SK-N-SH (cell line): ENCODE results near the gene MRTFB. TPM values are rescaled to one million over a fixed set of nuclear protein-coding genes. Genes with fewer than 3 reads are reported as not detected.

Experiments
- CTCF ChIA-PET: fragments of 300-600, 350-600 bp; formaldehyde crosslinking; extraction: SDS; loops from one replicate; lab custom pipeline; 2021; lab: Yijun Ruan, JAX
- POLR2A ChIA-PET: fragments of 350-600 bp; sonication (Branson Sonifier 250); formaldehyde crosslinking; extraction: SDS; loops from one replicate; lab custom pipeline; 2020; ENCODE audit warnings: antibody characterized with exemption, inconsistent platforms; lab: Yijun Ruan, JAX
- DNase-seq: peaks from one replicate; pipeline ENCODE4 v3.0.0; 2012
- H2AFZ ChIP-seq: fragments of 200-600 bp; sonication (generic); 2 replicates; pipeline ENCODE4 v1.8.1; 2016; ENCODE audit warnings: antibody characterized with exemption, mild to moderate bottlenecking, low read depth
- H3F3A ChIP-seq: fragments of 200-600 bp; sonication (generic); replicated peaks from 2 replicates; pipeline ENCODE3; 2016; ENCODE audit warnings: antibody characterized with exemption, mild to moderate bottlenecking; ENCODE audit not compliant: insufficient read depth
- H3K27ac ChIP-seq, 2 experiments: fragments of 200-500 bp in 1 of 2; fragments of 200-600 bp in 1 of 2; sonication (Bioruptor generic) in 1 of 2; sonication (generic), shearing (Covaris generic) in 1 of 2; 2 replicates each; pipeline versions ENCODE4 v1.5.1 to v1.6.1; 2014 to 2016; ENCODE audit warnings: low read depth in 2 of 2, inconsistent platforms in 1 of 2, low read length in 1 of 2, mild to moderate bottlenecking in 1 of 2, mixed read lengths in 1 of 2
- H3K27me3 ChIP-seq: fragments of 200-600 bp; sonication (generic), shearing (Covaris generic); 2 replicates; pipeline ENCODE4 v1.6.1; 2016; ENCODE audit warnings: mixed run types; ENCODE audit not compliant: insufficient read depth
- H3K36me3 ChIP-seq, 2 experiments: fragments of 200-500 bp in 1 of 2; fragments of 200-600 bp in 1 of 2; sonication (Bioruptor generic) in 1 of 2; sonication (generic) in 1 of 2; replicated peaks in 1 of 2; 2 replicates each; pipeline versions ENCODE3 to v1.5.1; 2014 to 2016; ENCODE audit warnings: low read length in 1 of 2, mild to moderate bottlenecking in 1 of 2; ENCODE audit not compliant: insufficient read depth in 2 of 2, control insufficient read depth in 1 of 2
- H3K4me1 ChIP-seq, 2 experiments: fragments of 200-500 bp in 1 of 2; fragments of 200-600 bp in 1 of 2; sonication (Bioruptor generic) in 1 of 2; sonication (generic), shearing (Covaris generic) in 1 of 2; 2 replicates each; pipeline versions ENCODE4 v1.5.1 to v1.6.1; 2014 to 2016; ENCODE audit warnings: low read depth in 1 of 2, low read length in 1 of 2, mixed run types in 1 of 2; ENCODE audit not compliant: insufficient read depth in 2 of 2, control insufficient read depth in 1 of 2
- H3K4me2 ChIP-seq: fragments of 200-600 bp; sonication (generic), shearing (Covaris generic); 2 replicates; pipeline ENCODE4 v1.6.1; 2017; ENCODE audit warnings: mixed run types
- H3K4me3 ChIP-seq, 2 experiments: fragments of 200-500 bp in 1 of 2; fragments of 200-600 bp in 1 of 2; sonication (Bioruptor generic) in 1 of 2; sonication (generic), shearing (Covaris generic) in 1 of 2; 2 replicates each; pipeline versions ENCODE4 v1.5.1 to v1.8.1; 2014 to 2016; ENCODE audit warnings: low read depth in 2 of 2, inconsistent platforms in 1 of 2, low read length in 1 of 2, mild to moderate bottlenecking in 1 of 2, mixed read lengths in 1 of 2, moderate library complexity in 1 of 2
- H3K79me2 ChIP-seq: fragments of 200-600 bp; sonication (generic); 2 replicates; pipeline ENCODE4 v1.8.1; 2017; ENCODE audit warnings: mild to moderate bottlenecking; ENCODE audit not compliant: insufficient read depth
- H3K9ac ChIP-seq: fragments of 200-600 bp; sonication (generic); 2 replicates; pipeline ENCODE4 v1.6.1; 2017; ENCODE audit warnings: mixed run types
- H3K9me2 ChIP-seq: fragments of 200-600 bp; sonication (generic); 2 replicates; pipeline ENCODE4 v1.6.1; 2017; ENCODE audit warnings: mixed run types
- H3K9me3 ChIP-seq: fragments of 200-600 bp; sonication (generic); 2 replicates; pipeline ENCODE4 v1.6.1; 2017; ENCODE audit warnings: mixed run types, mild to moderate bottlenecking, moderate library complexity
- H4K20me1 ChIP-seq: fragments of 200-600 bp; sonication (generic); 2 replicates; pipeline ENCODE4 v1.6.1; 2017; ENCODE audit warnings: mild to moderate bottlenecking, mixed run types; ENCODE audit not compliant: insufficient read depth
- EZH2phosphoT487 ChIP-seq: fragments of 200-600 bp; sonication (generic); IDR thresholded peaks from 2 replicates; pipeline ENCODE4 v1.6.1; 2017; ENCODE audit warnings: low read depth, mixed run types, mild to moderate bottlenecking, antibody characterized with exemption, moderate library complexity, borderline replicate concordance
- FOSL2 ChIP-seq: IDR thresholded peaks from 2 replicates; pipeline ENCODE4 v1.4.0; 2012; ENCODE audit warnings: low read depth, mild to moderate bottlenecking, moderate library complexity, borderline replicate concordance
- FOXJ3 ChIP-seq: sonication (generic); formaldehyde crosslinking; IDR thresholded peaks from 2 replicates; pipeline ENCODE4 v1.5.1; 2020; ENCODE audit warnings: mild to moderate bottlenecking, missing genetic modification reagents
- FOXM1 ChIP-seq: IDR thresholded peaks from 2 replicates; pipeline ENCODE4 v1.4.0; 2012; ENCODE audit warnings: low read depth, mild to moderate bottlenecking
- JUND ChIP-seq: IDR thresholded peaks from 2 replicates; pipeline ENCODE4 v1.4.0; 2012
- MEF2A ChIP-seq: IDR thresholded peaks from 2 replicates; pipeline ENCODE4 v1.4.0; 2012; ENCODE audit warnings: low read depth, borderline replicate concordance
- MXI1 ChIP-seq: IDR thresholded peaks from 2 replicates; pipeline ENCODE4 v1.6.1; 2012; ENCODE audit warnings: mild to moderate bottlenecking, low read depth, low read length, improper control_type of control experiment
- NFIC ChIP-seq: IDR thresholded peaks from 2 replicates; pipeline ENCODE4 v1.4.0; 2012; ENCODE audit warnings: borderline replicate concordance
- RAD21 ChIP-seq: IDR thresholded peaks from 2 replicates; pipeline ENCODE4 v1.6.1; 2012; ENCODE audit warnings: mild to moderate bottlenecking, low read length
- RCOR1 ChIP-seq: fragments of 150-350 bp; IDR thresholded peaks from 2 replicates; pipeline ENCODE4 v1.6.1; 2017; ENCODE audit warnings: antibody characterized with exemption, low read length
- RXRA ChIP-seq: IDR thresholded peaks from 2 replicates; pipeline ENCODE4 v1.4.0; 2012; ENCODE audit warnings: low read depth, mild to moderate bottlenecking, borderline replicate concordance
- SIN3A ChIP-seq: IDR thresholded peaks from 2 replicates; pipeline ENCODE4 v1.6.1; 2012; ENCODE audit warnings: low read depth, mild to moderate bottlenecking, low read length, moderate library complexity, borderline replicate concordance
- SMC3 ChIP-seq: IDR thresholded peaks from 2 replicates; pipeline ENCODE4 v1.6.1; 2012; ENCODE audit warnings: low read depth, low read length, improper control_type of control experiment
- TAF1 ChIP-seq: IDR thresholded peaks from 2 replicates; pipeline ENCODE4 v1.6.1; 2012; ENCODE audit warnings: low read depth, mild to moderate bottlenecking, low read length, moderate library complexity, borderline replicate concordance
- TCF12 ChIP-seq: IDR thresholded peaks from 2 replicates; pipeline ENCODE4 v1.4.0; 2012
- TEAD4 ChIP-seq: IDR thresholded peaks from 2 replicates; pipeline ENCODE4 v1.4.0; 2012; ENCODE audit warnings: mild to moderate bottlenecking, borderline replicate concordance; ENCODE audit not compliant: insufficient read depth
- WGBS: methylation state at CpG from one replicate; pipeline ENCODE4 v1.1.6; 2017; ENCODE audit warnings: low lambda C conversion rate; 5-methylcytosine and 5-hydroxymethylcytosine counted together
- polyA plus RNA-seq, 3 experiments: library from polyadenylated mRNA; depleted of rRNA; stranded (reverse); fragments of >200 nt; gene quantifications; 2 replicates each; pipeline ENCODE4 v1.2.3, GENCODE V29; 2012
- TF ChIP-seq, protein P1 (sequence below): fragments of 150-350 bp; IDR thresholded peaks from 2 replicates; pipeline ENCODE4 v1.6.1; 2017; ENCODE audit warnings: antibody characterized with exemption, low read length, low read depth, borderline replicate concordance
- TF ChIP-seq, protein P2 (sequence below): IDR thresholded peaks from 2 replicates; pipeline ENCODE4 v1.4.0; 2012; ENCODE audit warnings: low read depth, borderline replicate concordance
- TF ChIP-seq, protein P3 (sequence below): IDR thresholded peaks from 2 replicates; pipeline ENCODE4 v1.4.0; 2012; ENCODE audit warnings: low read depth, borderline replicate concordance
- TF ChIP-seq, protein P4 (sequence below): fragments of 150-350 bp; IDR thresholded peaks from 2 replicates; pipeline ENCODE4 v1.6.1; 2016; ENCODE audit warnings: mild to moderate bottlenecking, low read depth, low read length

The MRTFB gene
- polyA plus RNA-seq, 1 of the 3 experiments (the other 2 are of a cell fraction), result 3.3 TPM

DNA sequence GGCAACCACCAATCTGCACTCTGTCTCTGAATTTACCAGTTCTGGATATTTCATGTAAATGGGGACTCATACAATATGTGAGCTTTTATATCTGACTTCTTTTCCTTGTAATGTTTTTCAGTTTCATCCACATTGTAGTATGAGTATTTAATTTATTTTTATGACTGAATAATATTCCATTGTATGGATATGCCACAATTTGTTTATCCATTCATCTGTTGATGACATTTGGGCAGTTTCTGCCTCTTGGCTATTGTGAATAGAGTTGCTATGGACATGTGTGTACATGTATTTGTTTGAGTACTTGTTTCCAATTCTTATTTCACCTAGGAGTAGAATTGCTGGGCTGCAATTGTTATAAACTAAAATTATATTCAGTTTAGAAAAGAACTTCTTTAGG lies 126.9 kb downstream of the MRTFB start:
- Histone ChIP-seq H3K27me3 (no peaks in the 10 kb centered on the region), H2AFZ (no peak overlapping the region), H3K4me1 (peaks cover 0 to 10% of the 10 kb centered on the region in 2 experiments; a peak in 3 of 4 replicates), H3K9ac (no peak overlapping the region), H3K27ac (no peak overlapping the region), H3F3A (peaks cover 3% of the 10 kb centered on the region), H3K79me2 (no peaks in the 10 kb centered on the region), H4K20me1 (no peaks in the 10 kb centered on the region), H3K4me2 (no peak overlapping the region), H3K4me3 (no peak overlapping the region), H3K9me3 (no peaks in the 10 kb centered on the region), H3K9me2 (no peaks in the 10 kb centered on the region), H3K36me3 (no peaks in the 10 kb centered on the region)
- POLR2A ChIA-PET, result no interaction called here
- CTCF ChIA-PET, result no interaction called here
- DNase-seq, result no peak
- no peak for TF ChIP-seq RAD21
- TF ChIP-seq FOXM1, result no peak
- no peak for TF ChIP-seq MXI1
- TF ChIP-seq, protein P1, sequence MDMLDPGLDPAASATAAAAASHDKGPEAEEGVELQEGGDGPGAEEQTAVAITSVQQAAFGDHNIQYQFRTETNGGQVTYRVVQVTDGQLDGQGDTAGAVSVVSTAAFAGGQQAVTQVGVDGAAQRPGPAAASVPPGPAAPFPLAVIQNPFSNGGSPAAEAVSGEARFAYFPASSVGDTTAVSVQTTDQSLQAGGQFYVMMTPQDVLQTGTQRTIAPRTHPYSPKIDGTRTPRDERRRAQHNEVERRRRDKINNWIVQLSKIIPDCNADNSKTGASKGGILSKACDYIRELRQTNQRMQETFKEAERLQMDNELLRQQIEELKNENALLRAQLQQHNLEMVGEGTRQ, result no peak
- TF ChIP-seq NFIC, result no peak
- TF ChIP-seq TEAD4, result no peak
- TF ChIP-seq EZH2phosphoT487, result no peak
- no peak for TF ChIP-seq JUND
- TF ChIP-seq MEF2A, result no peak
- TF ChIP-seq, protein P2, sequence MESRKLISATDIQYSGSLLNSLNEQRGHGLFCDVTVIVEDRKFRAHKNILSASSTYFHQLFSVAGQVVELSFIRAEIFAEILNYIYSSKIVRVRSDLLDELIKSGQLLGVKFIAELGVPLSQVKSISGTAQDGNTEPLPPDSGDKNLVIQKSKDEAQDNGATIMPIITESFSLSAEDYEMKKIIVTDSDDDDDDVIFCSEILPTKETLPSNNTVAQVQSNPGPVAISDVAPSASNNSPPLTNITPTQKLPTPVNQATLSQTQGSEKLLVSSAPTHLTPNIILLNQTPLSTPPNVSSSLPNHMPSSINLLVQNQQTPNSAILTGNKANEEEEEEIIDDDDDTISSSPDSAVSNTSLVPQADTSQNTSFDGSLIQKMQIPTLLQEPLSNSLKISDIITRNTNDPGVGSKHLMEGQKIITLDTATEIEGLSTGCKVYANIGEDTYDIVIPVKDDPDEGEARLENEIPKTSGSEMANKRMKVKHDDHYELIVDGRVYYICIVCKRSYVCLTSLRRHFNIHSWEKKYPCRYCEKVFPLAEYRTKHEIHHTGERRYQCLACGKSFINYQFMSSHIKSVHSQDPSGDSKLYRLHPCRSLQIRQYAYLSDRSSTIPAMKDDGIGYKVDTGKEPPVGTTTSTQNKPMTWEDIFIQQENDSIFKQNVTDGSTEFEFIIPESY, result no peak
- TF ChIP-seq, protein P3, sequence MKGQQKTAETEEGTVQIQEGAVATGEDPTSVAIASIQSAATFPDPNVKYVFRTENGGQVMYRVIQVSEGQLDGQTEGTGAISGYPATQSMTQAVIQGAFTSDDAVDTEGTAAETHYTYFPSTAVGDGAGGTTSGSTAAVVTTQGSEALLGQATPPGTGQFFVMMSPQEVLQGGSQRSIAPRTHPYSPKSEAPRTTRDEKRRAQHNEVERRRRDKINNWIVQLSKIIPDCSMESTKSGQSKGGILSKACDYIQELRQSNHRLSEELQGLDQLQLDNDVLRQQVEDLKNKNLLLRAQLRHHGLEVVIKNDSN, result no peak
- no peak for TF ChIP-seq TCF12
- no peak for TF ChIP-seq RCOR1
- TF ChIP-seq FOXJ3, result no peak

DNA sequence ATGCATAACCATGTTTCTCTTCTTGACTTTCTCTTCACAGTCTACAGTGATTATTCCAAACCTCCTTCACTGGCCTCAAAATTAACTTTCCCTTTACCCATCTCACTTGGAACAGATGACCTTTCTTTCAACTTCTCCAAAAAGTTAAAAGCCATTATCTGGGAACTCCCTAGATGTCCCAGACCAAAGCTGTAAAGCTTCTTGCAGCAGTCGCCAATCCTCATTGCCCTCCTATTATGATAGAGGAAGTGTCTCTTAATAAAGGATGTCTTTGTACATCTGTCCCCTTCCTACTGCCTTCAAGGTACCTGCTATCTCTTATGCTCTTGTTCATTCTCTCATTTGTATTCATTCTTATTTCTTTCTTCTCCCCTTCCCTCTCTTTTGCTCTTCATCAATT lies 127.5 kb downstream of the MRTFB start:
- H3K79me2 ChIP-seq, result no peaks in the 10 kb centered on the region
- WGBS, result 92% methylated on average over 1 of the region's 1 CpG
- TF ChIP-seq FOSL2 (no peak), MEF2A (no peak), RXRA (no peak), SIN3A (no peak), FOXM1 (no peak), SMC3 (no peak), EZH2phosphoT487 (no peak), TAF1 (no peak), RAD21 (no peak)
- TF ChIP-seq, protein P4, sequence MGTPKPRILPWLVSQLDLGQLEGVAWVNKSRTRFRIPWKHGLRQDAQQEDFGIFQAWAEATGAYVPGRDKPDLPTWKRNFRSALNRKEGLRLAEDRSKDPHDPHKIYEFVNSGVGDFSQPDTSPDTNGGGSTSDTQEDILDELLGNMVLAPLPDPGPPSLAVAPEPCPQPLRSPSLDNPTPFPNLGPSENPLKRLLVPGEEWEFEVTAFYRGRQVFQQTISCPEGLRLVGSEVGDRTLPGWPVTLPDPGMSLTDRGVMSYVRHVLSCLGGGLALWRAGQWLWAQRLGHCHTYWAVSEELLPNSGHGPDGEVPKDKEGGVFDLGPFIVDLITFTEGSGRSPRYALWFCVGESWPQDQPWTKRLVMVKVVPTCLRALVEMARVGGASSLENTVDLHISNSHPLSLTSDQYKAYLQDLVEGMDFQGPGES, result no peak
- TF ChIP-seq, protein P1, result no peak
- TF ChIP-seq, protein P2, result no peak

More for the DNA sequence above, 127.5 kb downstream of the MRTFB start:
- no peak overlapping the region for H2AFZ ChIP-seq
- H3K4me1 ChIP-seq, result peaks cover 0 to 13% of the 10 kb centered on the region in 2 experiments; a peak in 3 of 4 replicates
- no peak overlapping the region for H3K9ac ChIP-seq
- no peak for DNase-seq
- ChIA-PET POLR2A (no interaction called here), CTCF (interaction anchor here (1.1 kb wide), 1 partner anchor 275 kb away, joined by 6 read pairs; no protein-coding TSS in a partner anchor)
- no peak overlapping the region for H3K4me3 ChIP-seq
- no peaks in the 10 kb centered on the region for H3K9me2 ChIP-seq
- H3K27me3 ChIP-seq, result no peaks in the 10 kb centered on the region
- no peaks in the 10 kb centered on the region for H4K20me1 ChIP-seq
- peaks cover 3% of the 10 kb centered on the region for H3F3A ChIP-seq
- H3K9me3 ChIP-seq, result no peaks in the 10 kb centered on the region
- no peak overlapping the region for H3K4me2 ChIP-seq
- H3K36me3 ChIP-seq, result no peaks in the 10 kb centered on the region
- no peak overlapping the region for H3K27ac ChIP-seq
